ENCODE measurements around the gene ANKH. TPM values are rescaled to one million over a fixed set of nuclear protein-coding genes. Genes with fewer than 3 reads are reported as not detected.

The ANKH gene
- total RNA-seq, 1 experiment from 2014 or later: 13.9 TPM

DNA sequence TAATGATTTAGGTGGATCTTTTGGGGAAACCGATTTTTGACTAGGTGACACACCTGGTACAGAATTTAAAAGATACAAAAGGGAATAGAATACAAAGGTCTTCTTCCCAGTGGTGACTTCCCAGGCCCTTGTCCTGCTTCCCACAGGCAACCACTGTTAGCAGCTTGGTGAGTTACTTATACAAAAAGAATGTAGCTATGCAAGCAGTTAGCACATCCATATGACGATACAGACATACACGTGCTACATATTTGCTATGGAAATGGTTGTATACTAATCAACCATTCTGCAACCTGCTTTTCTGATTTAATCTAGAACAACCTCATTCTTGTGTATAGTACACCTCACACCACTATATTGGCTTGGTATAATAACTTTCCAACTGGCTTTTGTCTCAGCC is 156.1 kb downstream of the ANKH start:
- no peaks in the 10 kb centered on the region for H3K36me3 ChIP-seq (ENCODE audit: insufficient read depth, low read length, poor library complexity, severe bottlenecking)
- no peaks in the 10 kb centered on the region for H3K4me1 ChIP-seq (ENCODE audit: insufficient read depth, low read length, poor library complexity, severe bottlenecking)
- BruUV-seq (replicated peaks): no TSS peak
- no peaks in the 10 kb centered on the region for H3K9me3 ChIP-seq (ENCODE audit: low read depth, low read length, poor library complexity, severe bottlenecking)
- intact Hi-C loops (cut with micrococcal nuclease; ENCODE audit: unreplicated experiment): no loop called here
- ChIA-PET CTCF (no interaction called here), POLR2A (ENCODE audit: low non-redundant PET) (no interaction called here)
- H3K27ac ChIP-seq (ENCODE audit: low read depth, low read length, poor library complexity, severe bottlenecking): no peak overlapping the region
- H3K27me3 ChIP-seq (replicated peaks; ENCODE audit: insufficient read depth, low read depth, low read length, poor library complexity): no peaks in the 10 kb centered on the region
- TF ChIP-seq, protein P1, sequence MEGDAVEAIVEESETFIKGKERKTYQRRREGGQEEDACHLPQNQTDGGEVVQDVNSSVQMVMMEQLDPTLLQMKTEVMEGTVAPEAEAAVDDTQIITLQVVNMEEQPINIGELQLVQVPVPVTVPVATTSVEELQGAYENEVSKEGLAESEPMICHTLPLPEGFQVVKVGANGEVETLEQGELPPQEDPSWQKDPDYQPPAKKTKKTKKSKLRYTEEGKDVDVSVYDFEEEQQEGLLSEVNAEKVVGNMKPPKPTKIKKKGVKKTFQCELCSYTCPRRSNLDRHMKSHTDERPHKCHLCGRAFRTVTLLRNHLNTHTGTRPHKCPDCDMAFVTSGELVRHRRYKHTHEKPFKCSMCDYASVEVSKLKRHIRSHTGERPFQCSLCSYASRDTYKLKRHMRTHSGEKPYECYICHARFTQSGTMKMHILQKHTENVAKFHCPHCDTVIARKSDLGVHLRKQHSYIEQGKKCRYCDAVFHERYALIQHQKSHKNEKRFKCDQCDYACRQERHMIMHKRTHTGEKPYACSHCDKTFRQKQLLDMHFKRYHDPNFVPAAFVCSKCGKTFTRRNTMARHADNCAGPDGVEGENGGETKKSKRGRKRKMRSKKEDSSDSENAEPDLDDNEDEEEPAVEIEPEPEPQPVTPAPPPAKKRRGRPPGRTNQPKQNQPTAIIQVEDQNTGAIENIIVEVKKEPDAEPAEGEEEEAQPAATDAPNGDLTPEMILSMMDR (conservative IDR thresholded peaks at IDR 0.05; ENCODE audit: low read depth, low read length): no peak
- TF ChIP-seq EZH2 (IDR thresholded peaks at IDR 0.05; ENCODE audit: borderline replicate concordance, low read depth, low read length, poor library complexity, severe bottlenecking): no peak
- H3K4me3 ChIP-seq (ENCODE audit: low read depth, low read length, poor library complexity, severe bottlenecking): no peak overlapping the region
- no peak for DNase-seq (ENCODE audit: low spot score)

DNA sequence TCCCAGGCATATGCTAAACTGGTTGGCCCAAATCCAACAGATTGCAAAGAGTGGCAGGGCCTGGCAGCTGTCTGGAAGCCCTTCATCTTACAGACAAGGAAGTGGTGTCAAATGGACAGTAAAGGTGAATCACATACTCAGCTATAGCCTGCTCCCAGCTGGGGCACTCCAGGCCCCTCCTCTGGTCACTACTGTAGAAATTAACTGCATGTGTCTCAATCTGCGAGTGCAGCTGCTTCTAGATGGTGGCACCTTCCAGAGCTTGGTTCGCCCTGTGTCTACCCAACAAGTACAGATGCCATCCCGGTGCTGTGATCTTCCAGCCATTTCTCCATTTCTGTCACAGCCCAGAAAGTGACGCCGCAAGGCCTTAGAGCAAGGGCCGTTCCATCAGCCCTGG is 156.9 kb downstream of the ANKH start:
- TF ChIP-seq EZH2 (IDR thresholded peaks at IDR 0.05; ENCODE audit: borderline replicate concordance, low read depth, low read length, poor library complexity, severe bottlenecking): no peak
- TF ChIP-seq, protein P1 (conservative IDR thresholded peaks at IDR 0.05; ENCODE audit: low read depth, low read length): no peak
- Histone ChIP-seq H3K36me3 (ENCODE audit: insufficient read depth, low read length, poor library complexity, severe bottlenecking) (no peaks in the 10 kb centered on the region), H3K27ac (ENCODE audit: low read depth, low read length, poor library complexity, severe bottlenecking) (no peak overlapping the region), H3K9me3 (ENCODE audit: low read depth, low read length, poor library complexity, severe bottlenecking) (no peaks in the 10 kb centered on the region), H3K4me3 (ENCODE audit: low read depth, low read length, poor library complexity, severe bottlenecking) (no peak overlapping the region), H3K27me3 (replicated peaks; ENCODE audit: insufficient read depth, low read depth, low read length, poor library complexity) (no peaks in the 10 kb centered on the region), H3K4me1 (ENCODE audit: insufficient read depth, low read length, poor library complexity, severe bottlenecking) (no peaks in the 10 kb centered on the region)
- BruUV-seq (replicated peaks): no TSS peak
- no peak for DNase-seq (ENCODE audit: low spot score)
- CTCF ChIA-PET: no interaction called here
- POLR2A ChIA-PET (ENCODE audit: low non-redundant PET): no interaction called here
- intact Hi-C loops (cut with micrococcal nuclease; ENCODE audit: unreplicated experiment): no loop called here

DNA sequence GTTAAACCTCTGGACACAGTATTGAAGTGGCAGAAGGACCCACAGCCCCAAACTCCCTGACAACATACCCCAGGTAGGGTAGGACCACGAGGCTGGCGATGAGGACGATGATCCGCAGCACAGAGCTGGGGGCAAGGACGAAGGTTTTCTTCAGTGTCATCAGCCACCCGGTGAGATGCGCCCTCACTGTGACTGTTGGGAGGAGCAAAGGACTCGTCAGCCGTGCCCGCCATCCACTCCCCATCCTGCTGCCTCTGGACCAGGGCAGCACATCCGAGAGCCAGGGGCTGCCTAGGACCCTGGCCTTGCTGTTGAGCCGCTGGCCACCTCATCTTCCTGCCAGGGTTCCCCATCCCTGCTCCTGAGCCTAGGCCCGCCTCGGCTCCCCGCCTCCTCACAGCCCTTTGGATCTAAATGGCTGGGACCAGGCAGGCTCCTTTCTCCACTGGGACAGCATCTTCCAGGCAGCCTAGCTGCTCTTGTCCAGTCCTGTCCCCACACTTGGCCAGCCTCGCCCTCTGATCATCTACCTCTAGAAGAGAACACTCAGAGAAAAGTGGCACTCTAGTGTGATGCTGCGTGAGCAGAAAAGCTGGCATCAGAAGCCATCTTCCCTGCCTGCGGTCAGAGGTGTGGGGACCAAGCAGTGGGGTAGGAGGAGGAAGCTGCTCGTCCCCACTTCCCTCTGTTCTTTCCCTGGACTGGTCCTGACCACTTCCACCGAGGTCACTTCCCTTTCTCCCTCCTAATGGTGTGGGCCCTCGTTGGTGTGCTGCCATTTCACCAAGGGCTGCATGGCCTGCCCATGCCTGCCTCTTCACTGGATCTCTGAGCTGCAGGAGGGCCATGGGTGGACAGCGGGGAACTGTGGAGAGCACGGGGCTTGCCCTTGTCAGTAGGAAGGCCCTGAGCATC is 157.8 kb downstream of the ANKH start:
- intact Hi-C loops (cut with micrococcal nuclease; ENCODE audit: unreplicated experiment): no loop called here

More for the DNA sequence above, 157.8 kb downstream of the ANKH start:
- no peaks in the 10 kb centered on the region for H3K9me3 ChIP-seq (ENCODE audit: low read depth, low read length, poor library complexity, severe bottlenecking)
- no peak for TF ChIP-seq EZH2 (IDR thresholded peaks at IDR 0.05; ENCODE audit: borderline replicate concordance, low read depth, low read length, poor library complexity, severe bottlenecking)
- TF ChIP-seq, protein P1 (conservative IDR thresholded peaks at IDR 0.05; ENCODE audit: low read depth, low read length): no peak
- no peak overlapping the region for H3K4me3 ChIP-seq (ENCODE audit: low read depth, low read length, poor library complexity, severe bottlenecking)
- no peaks in the 10 kb centered on the region for H3K4me1 ChIP-seq (ENCODE audit: insufficient read depth, low read length, poor library complexity, severe bottlenecking)
- H3K27ac ChIP-seq (ENCODE audit: low read depth, low read length, poor library complexity, severe bottlenecking): no peak overlapping the region
- DNase-seq (ENCODE audit: low spot score): no peak
- no peaks in the 10 kb centered on the region for H3K36me3 ChIP-seq (ENCODE audit: insufficient read depth, low read length, poor library complexity, severe bottlenecking)
- no TSS peak for BruUV-seq (replicated peaks)
- CTCF ChIA-PET: no interaction called here
- H3K27me3 ChIP-seq (replicated peaks; ENCODE audit: insufficient read depth, low read depth, low read length, poor library complexity): no peaks in the 10 kb centered on the region
- POLR2A ChIA-PET (ENCODE audit: low non-redundant PET): interaction anchor here (0.5 kb wide), 1 partner anchor 1755 kb away, joined by 6 read pairs; no protein-coding TSS in a partner anchor
